ENCODE results near the gene GGPS1.
"Not testable (repeated sequence)": the region's sequence is repeated elsewhere in the genome, so short reads cannot be mapped to it uniquely, and the experiment has no call there.

The GGPS1 gene

GRCh38 chr1:235328271-235329138, at the start of gene GGPS1:
Gene GGPS1 (plus strand): TSS chr1:235328570. CDS start chr1:235335265, 6,695 bp downstream.
- DNase-seq: peak; percentile 98

- DNase-seq: no peak
Measured at GRCh38 chr1:235278915-235279292, 49.5 kb upstream of the GGPS1 start.

GRCh38 chr1:235279694-235280093, 48.7 kb upstream of the GGPS1 start:
- DNase-seq: no peak

GRCh38 chr1:235280467-235280866, 47.9 kb upstream of the GGPS1 start:
- DNase-seq: no peak

GRCh38 chr1:235283636-235284035, 44.7 kb upstream of the GGPS1 start:
- DNase-seq: not testable (repeated sequence)

GRCh38 chr1:235284231-235284769, 44.1 kb upstream of the GGPS1 start:
- no peak for DNase-seq

GRCh38 chr1:235286667-235287066, 41.7 kb upstream of the GGPS1 start:
- DNase-seq: no peak

- DNase-seq: no peak
Measured at GRCh38 chr1:235287208-235287882, 41.0 kb upstream of the GGPS1 start.

GRCh38 chr1:235289859-235290739, 38.3 kb upstream of the GGPS1 start:
- DNase-seq: no peak

GRCh38 chr1:235290740-235291502, 37.4 kb upstream of the GGPS1 start:
- no peak for DNase-seq

GRCh38 chr1:235291599-235292091, 36.7 kb upstream of the GGPS1 start:
- DNase-seq: no peak

GRCh38 chr1:235292790-235293189, 35.6 kb upstream of the GGPS1 start:
- DNase-seq: no peak

- DNase-seq: no peak
Measured at GRCh38 chr1:235293322-235293942, 34.9 kb upstream of the GGPS1 start.

- DNase-seq: no peak
Measured at GRCh38 chr1:235295902-235296350, 32.4 kb upstream of the GGPS1 start.

- DNase-seq: no peak
Measured at GRCh38 chr1:235296729-235297128, 31.6 kb upstream of the GGPS1 start.

- DNase-seq: no peak
Measured at GRCh38 chr1:235297579-235297978, 30.8 kb upstream of the GGPS1 start.

- no peak for DNase-seq
Measured at GRCh38 chr1:235298758-235299157, 29.6 kb upstream of the GGPS1 start.

GRCh38 chr1:235299169-235299858, 29.1 kb upstream of the GGPS1 start:
- no peak for DNase-seq

GRCh38 chr1:235302143-235302542, 26.2 kb upstream of the GGPS1 start:
- DNase-seq: no peak

- peak; percentile 34 for DNase-seq
Measured at GRCh38 chr1:235304549-235305451, 23.6 kb upstream of the GGPS1 start.
